Measurements from ENCODE around the gene RNASE11.
"Not testable (repeated sequence)": the region's sequence is repeated elsewhere in the genome, so short reads cannot be mapped to it uniquely, and the experiment has no call there.

The RNASE11 gene

DNA sequence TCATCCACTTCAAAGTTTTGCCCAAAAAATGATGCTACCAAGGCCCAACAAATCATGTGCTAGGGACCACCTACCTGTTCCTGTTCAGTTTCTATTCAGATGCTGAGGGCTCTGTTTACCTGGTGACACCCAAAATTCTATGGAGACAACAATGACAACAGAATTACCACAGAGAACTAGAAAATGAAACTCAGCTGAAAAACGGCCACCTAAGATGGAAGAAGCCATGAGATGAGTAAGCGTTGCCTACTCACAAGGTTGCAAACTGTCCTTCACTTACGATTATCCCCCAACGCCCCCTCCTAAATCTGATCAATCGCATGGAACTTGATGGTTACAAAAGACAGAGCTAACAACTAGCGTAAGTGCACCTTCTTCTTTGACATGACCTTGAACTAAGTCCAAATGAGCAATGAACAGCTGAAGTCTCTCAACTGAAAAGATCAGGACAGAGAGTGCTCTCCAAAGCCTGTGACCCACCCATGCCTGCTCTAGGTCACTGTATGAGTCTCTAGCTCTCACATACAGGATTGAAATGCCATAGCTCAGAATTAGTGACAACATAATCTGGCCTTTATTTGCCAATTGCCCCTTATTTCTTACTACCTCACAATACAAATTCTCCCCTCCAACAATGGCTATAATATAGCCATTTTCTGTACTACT lies at the start of gene RNASE11:
Gene RNASE11, minus strand, starts transcription at position 513 of the 666 bp plus-strand sequence.
- DNase-seq: no peak
- intact Hi-C loops (cut with DNase I): no loop called here

DNA sequence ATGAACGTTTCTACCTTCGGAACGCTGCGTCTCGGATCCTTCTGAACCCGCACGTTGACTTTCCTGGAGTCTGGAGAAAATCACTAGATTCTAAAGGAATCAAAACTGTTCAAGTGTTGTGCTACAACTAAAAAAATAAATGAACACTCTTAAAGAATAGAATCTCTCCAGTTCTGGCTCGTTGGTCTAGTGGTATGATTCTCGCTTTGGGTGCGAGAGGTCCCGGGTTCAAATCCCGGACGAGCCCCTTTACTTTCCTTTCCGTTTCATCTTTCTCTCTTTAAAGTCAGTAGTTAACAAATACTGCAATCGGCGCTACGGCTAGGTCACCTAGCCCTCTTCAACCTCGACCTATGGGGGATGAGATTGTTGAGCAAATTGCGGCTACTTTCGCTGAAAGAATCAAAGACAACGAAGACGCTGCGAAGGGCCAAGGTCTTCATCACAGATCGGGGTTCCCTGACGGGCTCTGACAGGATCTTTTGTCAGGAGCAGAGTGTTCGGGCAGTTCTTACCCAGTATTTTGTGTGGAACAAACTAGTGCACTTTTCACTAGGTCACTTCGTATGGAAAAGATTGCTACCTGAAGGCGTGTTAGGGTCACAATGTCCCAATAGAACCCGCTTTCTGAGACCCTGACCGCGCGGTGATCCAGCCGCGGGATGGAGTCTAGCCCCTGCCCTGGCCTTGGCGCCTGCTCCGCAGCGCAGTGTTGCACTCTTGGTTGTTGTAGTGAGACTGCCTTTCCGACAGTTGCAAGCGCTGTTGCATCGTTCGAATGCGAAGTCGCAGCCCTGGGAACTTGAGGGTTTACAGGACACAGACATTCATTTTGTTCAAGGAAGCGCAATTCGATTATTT lies 45.3 kb upstream of the RNASE11 start:
- intact Hi-C loops (cut with DNase I): loop anchor here (5.0 kb wide), 1 partner anchor 49 kb away; the partner anchor contains the start of gene RNASE4
- peak in 26 of 42 donors; percentile 18 to 81 (median 50) for DNase-seq

DNA sequence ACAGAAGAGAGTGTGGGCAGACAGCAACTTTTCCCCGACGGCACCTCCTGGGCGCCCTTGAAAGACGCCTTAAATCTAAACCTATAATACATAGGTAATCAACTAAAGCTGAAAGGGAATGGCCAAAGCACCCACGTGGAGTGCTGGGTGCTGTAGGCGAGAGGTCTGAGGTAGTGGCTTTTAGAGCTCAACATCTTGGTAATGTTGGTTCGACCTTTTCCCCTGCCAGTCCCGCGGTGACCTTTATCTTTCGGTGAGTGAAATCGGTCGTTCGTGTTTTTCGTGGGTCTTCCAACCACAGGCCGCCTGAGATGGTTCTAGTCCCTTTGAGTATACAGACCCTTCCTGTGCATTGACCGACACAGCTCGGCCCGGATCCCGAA lies 44.6 kb upstream of the RNASE11 start:
- DNase-seq: peak in 2 of 42 donors; percentile 28 to 37

DNA sequence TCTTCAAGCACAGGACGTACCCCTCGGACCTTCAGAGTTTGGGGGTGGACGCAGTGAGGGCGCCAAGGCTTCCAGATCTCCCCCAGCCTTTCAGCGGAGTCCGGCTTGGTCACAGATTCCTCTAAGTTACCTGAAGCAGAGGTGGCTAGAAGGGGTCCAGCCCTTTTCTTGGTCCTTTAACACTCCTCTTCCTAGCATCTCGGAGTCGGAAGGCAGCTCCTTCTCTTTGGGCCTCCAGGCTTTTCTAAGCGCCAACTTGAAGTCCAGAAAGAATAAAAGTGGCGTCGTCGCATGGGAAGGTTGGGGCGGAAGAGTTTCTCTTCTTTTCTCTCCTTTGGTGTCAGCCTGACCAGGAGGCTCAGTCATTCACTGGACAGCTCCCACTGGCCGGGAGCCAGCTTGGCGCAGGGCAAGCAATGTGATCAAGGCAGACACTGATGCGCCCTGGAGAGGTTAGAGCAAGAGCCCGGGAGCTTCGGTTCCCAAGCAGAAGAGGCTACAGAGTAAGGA lies 44.1 kb upstream of the RNASE11 start:
- peak in 37 of 42 donors; percentile 35 to 83 (median 62) for DNase-seq
- intact Hi-C loops (cut with DNase I): loop anchor here (5.0 kb wide), 1 partner anchor 50 kb away; the partner anchor contains the start of gene RNASE4

More for the DNA sequence above, 44.6 kb upstream of the RNASE11 start:
- intact Hi-C loops (cut with DNase I): loop anchor here (5.0 kb wide), 1 partner anchor 50 kb away; the partner anchor contains the start of gene RNASE4

- peak in 30 of 42 donors; percentile 17 to 82 (median 59) for DNase-seq
- intact Hi-C loops (cut with DNase I): loop anchor here (5.0 kb wide), 1 partner anchor 51 kb away; the partner anchor contains the start of gene RNASE4
Observed at GRCh38 chr14:20631023-20631879, 43.5 kb upstream of the RNASE11 start.

- DNase-seq: peak in 17 of 42 donors; percentile 16 to 73 (median 45)
- intact Hi-C loops (cut with DNase I): loop anchor here (5.0 kb wide), 1 partner anchor 52 kb away; the partner anchor contains the start of gene RNASE4
Observed at GRCh38 chr14:20630340-20631022, 42.7 kb upstream of the RNASE11 start.

GRCh38 chr14:20628063-20628854 lies 40.5 kb upstream of the RNASE11 start:
- DNase-seq: no peak
- intact Hi-C loops (cut with DNase I): no loop called here

DNA sequence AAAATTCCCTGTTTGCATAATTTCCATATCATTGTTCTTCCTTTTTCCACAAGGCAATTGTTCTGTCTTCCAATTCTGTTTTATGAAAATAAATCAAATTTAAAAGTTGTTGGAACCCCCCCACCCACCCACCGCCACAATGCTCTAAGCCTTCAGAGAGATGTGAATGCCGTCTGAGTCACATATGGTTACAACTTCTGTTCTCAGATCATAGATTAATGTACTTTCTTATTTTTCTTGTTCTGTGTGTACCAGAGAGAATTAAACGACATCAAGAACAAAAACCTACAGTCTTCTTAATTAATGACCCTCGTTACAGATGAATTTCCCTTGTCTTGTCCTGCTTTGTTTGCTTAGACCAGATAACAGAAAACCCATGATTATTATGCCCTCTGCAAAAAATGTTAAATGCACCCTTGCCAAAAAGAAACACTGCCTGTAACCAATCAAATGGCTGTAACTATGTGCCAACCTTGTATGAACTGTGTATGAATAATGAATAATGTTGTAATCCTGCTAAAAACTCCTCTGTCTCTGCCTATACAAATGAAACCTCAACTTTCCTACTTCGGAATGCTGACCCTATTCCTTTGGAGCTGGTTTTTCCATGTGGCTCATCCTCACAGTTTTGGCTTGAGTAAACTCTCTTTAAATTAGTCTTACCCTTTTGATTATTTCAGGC lies 39.7 kb upstream of the RNASE11 start:
- DNase-seq: no peak
- intact Hi-C loops (cut with DNase I): no loop called here

- intact Hi-C loops (cut with DNase I): no loop called here
- DNase-seq: no peak
Observed at GRCh38 chr14:20626274-20626673, 38.5 kb upstream of the RNASE11 start.

DNA sequence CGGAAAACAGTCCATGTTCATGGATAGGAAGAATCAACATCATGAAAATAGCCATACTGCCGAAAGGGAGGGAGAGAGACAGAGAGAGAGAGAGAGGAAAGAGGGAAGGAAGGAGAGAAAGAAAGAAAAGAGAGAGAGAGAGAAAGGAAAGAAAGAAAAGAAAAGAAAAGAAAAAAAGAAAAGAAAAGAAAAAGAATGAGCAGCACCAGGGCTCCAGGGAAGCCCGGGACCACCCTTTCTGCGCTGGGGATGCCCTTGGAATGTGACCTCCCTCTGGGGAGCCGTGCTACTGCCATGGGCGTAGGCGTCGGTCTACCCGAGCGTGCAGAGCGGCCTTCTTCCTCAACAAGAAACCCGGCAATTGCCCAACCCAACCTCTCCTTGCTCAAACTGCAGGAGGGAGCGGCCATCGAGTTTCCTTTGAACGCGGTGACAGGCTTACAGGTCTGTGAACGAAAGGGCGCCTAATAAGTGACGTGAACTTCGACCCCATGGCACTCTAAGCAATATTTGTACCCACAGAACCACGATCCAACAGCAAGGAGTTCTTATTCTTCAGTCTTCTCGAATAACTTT lies 36.8 kb upstream of the RNASE11 start:
- intact Hi-C loops (cut with DNase I): no loop called here
- DNase-seq: peak in 5 of 42 donors; percentile 19 to 50 (median 22)

- intact Hi-C loops (cut with DNase I): no loop called here
Observed at GRCh38 chr14:20623798-20624197, 36.0 kb upstream of the RNASE11 start.

GRCh38 chr14:20622816-20623291 lies 35.1 kb upstream of the RNASE11 start:
- DNase-seq: no peak
- intact Hi-C loops (cut with DNase I): no loop called here

More at GRCh38 chr14:20623798-20624197, 36.0 kb upstream of the RNASE11 start:
- DNase-seq: no peak

DNA sequence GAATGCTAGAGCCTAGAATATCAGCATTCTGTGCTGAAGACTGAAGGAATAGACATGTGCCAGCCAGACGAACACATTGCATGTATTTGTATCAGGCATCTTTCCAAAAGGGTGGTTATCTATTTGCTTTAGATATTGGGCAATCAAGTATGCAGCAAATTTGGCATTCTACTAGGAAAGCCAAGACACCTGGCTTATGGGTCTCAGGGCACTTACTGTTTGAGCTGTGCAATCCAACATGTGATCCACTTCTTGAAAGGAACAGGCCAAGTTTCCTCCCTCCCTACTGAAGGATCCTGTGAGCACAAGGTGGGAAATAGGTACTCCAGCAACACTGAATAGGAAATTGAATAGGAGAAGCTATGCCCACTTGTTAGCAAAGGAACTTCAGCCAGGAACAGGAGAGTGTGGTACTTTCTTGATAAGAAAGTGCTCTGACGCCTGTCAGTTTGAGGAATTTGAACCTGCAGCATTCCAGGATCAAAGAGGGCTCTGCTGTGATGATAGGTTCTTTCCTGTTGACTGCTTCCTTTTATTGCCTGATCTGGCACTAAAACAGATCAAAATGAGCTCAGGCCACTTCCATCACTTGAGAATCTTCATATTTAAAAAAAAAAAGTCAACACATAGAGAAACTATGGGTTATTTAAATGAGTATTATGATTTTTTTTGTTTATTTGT lies 33.1 kb upstream of the RNASE11 start:
- DNase-seq: no peak
- intact Hi-C loops (cut with DNase I): no loop called here

DNA sequence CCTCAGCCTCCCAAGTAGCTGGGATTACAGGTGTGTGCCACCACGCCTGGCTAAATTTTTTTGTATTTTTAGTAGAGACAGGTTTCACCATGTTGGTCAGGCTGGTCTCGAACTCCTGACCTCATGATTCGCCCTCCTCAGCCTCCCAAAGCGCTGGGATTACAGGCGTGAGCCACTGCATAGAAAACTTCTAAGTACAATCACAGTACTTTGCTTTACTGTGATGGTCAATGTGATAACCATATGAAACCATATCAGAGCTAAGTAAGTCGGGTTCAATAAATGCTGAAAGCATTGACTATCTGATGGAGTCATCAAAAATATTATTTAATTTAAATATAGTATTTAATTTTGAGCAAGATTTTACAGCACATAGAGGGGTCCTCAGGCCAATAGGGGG lies 31.9 kb upstream of the RNASE11 start:
- intact Hi-C loops (cut with DNase I); DNase-seq: not testable (repeated sequence)

DNA sequence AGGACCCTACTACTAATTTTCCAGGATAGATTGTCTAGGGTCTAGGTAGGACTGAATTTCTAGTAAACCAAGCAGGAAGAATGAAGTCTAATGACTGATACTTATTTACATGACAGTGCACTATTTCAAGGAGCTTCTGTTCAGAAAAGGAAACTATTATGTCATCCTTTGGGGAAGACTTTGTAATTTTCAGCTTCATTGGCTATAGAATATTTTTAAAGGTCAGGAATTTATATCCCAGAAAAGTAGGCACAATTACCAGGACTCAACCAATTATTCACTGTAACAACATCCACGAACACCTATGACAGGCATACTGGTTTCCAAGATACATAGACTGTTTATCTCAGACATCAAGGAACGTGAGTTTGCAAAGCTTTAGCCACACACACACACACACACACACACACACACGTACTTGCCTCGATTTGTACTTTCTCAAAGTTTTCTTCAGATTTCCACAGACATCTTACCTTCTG lies 30.5 kb upstream of the RNASE11 start:
- intact Hi-C loops (cut with DNase I): no loop called here
- DNase-seq: no peak

Data from head of caudate nucleus (tissue), 42 donors.